ENCODE results near the gene SMAGP. TPM values are rescaled to one million over a fixed set of nuclear protein-coding genes. Genes with fewer than 3 reads are reported as not detected.

SMAGP gene
- total RNA-seq, 1 donor from 2014 or later: 24.5 TPM

DNA sequence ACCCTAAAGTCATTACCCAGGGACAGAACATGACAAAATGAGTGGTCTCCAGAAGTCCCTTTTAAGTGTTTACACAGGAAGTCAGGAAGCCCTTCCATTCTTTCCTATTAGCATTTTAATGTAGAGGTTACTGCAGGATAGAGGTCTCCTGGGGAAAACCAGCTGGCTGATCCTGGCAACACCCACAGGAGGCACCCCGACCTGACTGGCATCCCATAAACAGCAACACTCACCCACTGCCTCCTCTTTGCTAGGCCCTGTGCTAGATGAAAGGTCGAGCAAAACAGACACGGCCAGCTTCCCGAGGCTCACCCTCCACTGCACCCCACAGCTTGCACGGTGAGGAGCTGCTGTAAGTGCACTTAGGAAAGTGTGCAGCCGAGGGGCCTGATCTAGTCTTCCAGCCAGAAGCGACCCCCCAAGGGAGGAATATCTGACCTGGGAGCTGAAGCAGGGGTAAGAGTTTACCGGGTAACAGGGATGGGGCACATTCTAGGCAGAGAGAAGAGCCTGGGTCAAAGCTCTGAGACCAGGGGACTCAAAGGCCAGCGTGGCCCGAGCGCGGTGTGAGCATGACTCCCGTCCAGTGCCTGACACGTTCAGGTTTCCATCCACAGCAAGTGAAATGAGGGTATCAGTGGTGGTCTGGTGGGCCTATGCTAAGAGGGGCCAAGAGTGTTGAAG lies 22.6 kb downstream of the SMAGP start:
- no peaks in the 10 kb centered on the region for H3K27me3 ChIP-seq (ENCODE audit: control insufficient read depth, insufficient read depth, low read length)
- DNase-seq (ENCODE audit: low read depth): no peak
- H3K36me3 ChIP-seq (ENCODE audit: control insufficient read depth, insufficient read depth, low read length): no peaks in the 10 kb centered on the region
- TF ChIP-seq, protein P1, sequence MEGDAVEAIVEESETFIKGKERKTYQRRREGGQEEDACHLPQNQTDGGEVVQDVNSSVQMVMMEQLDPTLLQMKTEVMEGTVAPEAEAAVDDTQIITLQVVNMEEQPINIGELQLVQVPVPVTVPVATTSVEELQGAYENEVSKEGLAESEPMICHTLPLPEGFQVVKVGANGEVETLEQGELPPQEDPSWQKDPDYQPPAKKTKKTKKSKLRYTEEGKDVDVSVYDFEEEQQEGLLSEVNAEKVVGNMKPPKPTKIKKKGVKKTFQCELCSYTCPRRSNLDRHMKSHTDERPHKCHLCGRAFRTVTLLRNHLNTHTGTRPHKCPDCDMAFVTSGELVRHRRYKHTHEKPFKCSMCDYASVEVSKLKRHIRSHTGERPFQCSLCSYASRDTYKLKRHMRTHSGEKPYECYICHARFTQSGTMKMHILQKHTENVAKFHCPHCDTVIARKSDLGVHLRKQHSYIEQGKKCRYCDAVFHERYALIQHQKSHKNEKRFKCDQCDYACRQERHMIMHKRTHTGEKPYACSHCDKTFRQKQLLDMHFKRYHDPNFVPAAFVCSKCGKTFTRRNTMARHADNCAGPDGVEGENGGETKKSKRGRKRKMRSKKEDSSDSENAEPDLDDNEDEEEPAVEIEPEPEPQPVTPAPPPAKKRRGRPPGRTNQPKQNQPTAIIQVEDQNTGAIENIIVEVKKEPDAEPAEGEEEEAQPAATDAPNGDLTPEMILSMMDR (IDR thresholded peaks at IDR 0.05; ENCODE audit: insufficient read depth, low read length, poor library complexity, severe bottlenecking): no peak
- no peak overlapping the region for H3K4me3 ChIP-seq (ENCODE audit: low read depth, low read length)

DNA sequence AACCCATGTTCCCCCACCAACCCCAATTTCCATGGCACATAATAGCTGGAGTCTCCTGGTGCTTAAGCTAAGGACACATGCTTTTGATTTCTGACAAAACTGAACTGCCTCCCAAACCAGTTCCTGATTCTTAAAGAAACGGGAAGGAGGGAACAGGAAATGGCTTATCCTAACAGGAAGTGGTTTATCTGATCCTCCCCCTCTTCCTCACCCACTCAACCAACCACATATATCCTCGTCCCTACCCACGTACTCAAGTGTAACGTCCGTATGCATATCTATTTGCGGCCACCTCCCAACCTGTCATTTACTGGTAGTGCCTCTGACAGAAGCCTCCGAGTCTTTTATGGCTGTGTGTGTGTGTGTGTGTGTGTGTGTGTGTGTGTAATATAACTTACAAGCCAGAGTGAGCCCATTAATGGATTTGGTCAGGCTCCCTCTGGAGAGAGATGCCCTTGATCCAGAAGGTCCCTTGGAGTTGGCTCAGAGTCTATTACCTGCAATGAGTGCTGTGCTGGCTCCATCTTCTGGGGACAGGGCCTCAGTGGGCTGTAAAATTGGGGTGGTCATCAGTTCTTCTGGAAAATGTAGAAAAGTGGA lies 23.9 kb downstream of the SMAGP start:
- no peaks in the 10 kb centered on the region for H3K36me3 ChIP-seq (ENCODE audit: control insufficient read depth, insufficient read depth, low read length)
- no peak for DNase-seq (ENCODE audit: low read depth)

DNA sequence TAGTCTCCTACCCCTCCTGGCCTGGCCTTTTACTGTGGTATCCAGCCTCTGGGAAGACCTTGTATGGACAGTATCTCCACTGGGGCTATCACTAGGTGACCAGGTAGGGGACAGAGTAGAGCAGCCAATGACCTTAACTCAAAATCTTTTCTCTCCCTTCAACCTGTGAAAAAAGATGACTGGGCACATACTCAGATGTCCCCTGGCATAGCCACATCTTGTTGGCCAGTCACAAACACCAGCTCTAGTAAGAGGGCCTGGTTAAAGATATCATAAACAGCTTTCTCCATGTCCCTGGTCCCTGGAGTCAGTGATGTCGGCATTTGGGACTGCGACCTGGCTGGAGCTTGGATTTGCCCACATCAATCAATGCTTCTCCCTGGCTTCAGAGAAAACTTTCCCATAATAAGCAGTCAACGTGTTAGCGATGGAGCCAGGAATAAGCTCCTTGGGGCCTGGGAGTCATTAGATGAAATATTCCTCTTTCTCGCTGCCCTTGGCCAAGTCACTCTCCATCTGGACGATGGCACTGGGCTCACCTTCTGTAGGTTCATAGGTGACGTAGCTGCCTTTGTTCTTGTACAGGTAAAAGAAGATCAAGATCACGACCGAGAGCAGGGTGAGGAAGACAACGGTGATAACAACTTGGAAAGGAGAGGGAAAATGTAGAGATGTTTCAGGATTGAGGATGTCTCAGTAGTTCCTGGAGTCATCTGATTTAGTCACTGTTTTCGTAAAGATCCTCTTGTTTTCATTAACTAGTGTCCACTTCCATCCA lies 24.6 kb downstream of the SMAGP start:
- no peaks in the 10 kb centered on the region for H3K27me3 ChIP-seq (ENCODE audit: control insufficient read depth, insufficient read depth, low read length)
- DNase-seq (ENCODE audit: low read depth): no peak
- TF ChIP-seq, protein P1 (IDR thresholded peaks at IDR 0.05; ENCODE audit: insufficient read depth, low read length, poor library complexity, severe bottlenecking): no peak
- no peaks in the 10 kb centered on the region for H3K36me3 ChIP-seq (ENCODE audit: control insufficient read depth, insufficient read depth, low read length)
- no peak overlapping the region for H3K4me3 ChIP-seq (ENCODE audit: low read depth, low read length)

More for the DNA sequence above, 23.9 kb downstream of the SMAGP start:
- Histone ChIP-seq H3K27me3 (ENCODE audit: control insufficient read depth, insufficient read depth, low read length) (no peaks in the 10 kb centered on the region), H3K4me3 (ENCODE audit: low read depth, low read length) (no peak overlapping the region)
- TF ChIP-seq, protein P1 (IDR thresholded peaks at IDR 0.05; ENCODE audit: insufficient read depth, low read length, poor library complexity, severe bottlenecking): peak; percentile 18

DNA sequence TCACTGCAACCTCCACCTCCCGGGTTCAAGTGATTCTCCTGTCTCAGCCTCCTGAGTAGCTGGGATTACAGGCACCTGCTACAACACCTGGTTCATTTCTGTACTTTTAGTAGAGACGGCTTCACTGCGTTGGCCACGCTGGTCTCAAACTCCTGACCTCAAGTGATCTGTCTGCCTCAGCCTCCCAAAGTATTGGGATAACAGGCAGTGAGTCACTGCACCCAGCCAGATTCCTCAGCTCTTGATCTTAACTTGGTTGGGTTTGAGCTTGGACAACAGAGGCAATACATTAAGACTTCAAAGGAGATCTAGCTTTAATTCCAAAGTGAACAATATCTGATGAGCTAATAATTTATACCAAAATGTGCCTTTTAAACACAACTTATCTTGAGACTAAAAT lies 25.9 kb downstream of the SMAGP start:
- Histone ChIP-seq H3K36me3 (ENCODE audit: control insufficient read depth, insufficient read depth, low read length) (no peaks in the 10 kb centered on the region), H3K4me3 (ENCODE audit: low read depth, low read length) (no peak overlapping the region), H3K27me3 (ENCODE audit: control insufficient read depth, insufficient read depth, low read length) (no peaks in the 10 kb centered on the region)
- no peak for DNase-seq (ENCODE audit: low read depth)
- TF ChIP-seq, protein P1 (IDR thresholded peaks at IDR 0.05; ENCODE audit: insufficient read depth, low read length, poor library complexity, severe bottlenecking): no peak

DNA sequence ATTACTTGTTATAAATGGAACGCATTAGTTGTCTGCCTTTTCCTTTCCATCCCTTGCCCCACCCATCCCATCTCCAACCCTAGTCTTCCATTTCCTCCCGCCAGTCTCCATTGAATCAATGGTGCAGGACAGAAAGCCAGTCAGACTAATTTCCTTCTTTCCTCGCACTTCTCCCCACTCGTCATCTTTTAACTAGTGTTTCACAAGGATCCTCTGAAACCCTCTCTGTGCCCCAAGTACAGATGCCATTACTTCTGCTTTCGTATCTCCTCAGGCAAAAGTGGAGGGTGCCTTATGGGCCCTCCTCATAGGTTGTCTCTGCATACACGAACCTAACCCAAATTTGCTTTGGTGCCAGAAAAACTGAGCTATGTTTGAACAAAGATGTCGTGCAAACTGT lies 27.3 kb downstream of the SMAGP start:
- H3K36me3 ChIP-seq (ENCODE audit: control insufficient read depth, insufficient read depth, low read length): no peaks in the 10 kb centered on the region

More for the DNA sequence above, 27.3 kb downstream of the SMAGP start:
- TF ChIP-seq, protein P1 (IDR thresholded peaks at IDR 0.05; ENCODE audit: insufficient read depth, low read length, poor library complexity, severe bottlenecking): no peak
- no peak for DNase-seq (ENCODE audit: low read depth)
- Histone ChIP-seq H3K4me3 (ENCODE audit: low read depth, low read length) (no peak overlapping the region), H3K27me3 (ENCODE audit: control insufficient read depth, insufficient read depth, low read length) (no peaks in the 10 kb centered on the region)

Data from kidney epithelial cell (primary cell).